Gastrocnemius medialis (tissue), 4 donors: ENCODE data around the gene TAPT1. TPM values are rescaled to one million over a fixed set of nuclear protein-coding genes. Genes with fewer than 3 reads are reported as not detected.

Experiments used
- ATAC-seq, 2 donors: fragments of 150-250 bp; one replicate each; pipeline ENCODE4 v1.9.1; 2016
- DNase-seq, 2 donors: peaks; one replicate each; pipeline ENCODE4 v3.0.0-alpha.2; 2019
- H3K27ac ChIP-seq, 4 donors: fragments of 200-600 bp; sonication (generic); 1 replicate in 1 of 4; 2 replicates in 3 of 4; pipeline ENCODE4 v1.5.1; 2016 to 2018; ENCODE audit warnings: mild to moderate bottlenecking in 2 of 4, moderate library complexity in 1 of 4
- H3K27me3 ChIP-seq, 3 donors: fragments of 200-600 bp; sonication (generic) in 2 of 3; 1 replicate in 1 of 3; 2 replicates in 2 of 3; pipeline versions ENCODE4 v1.5.1 to v1.6.0; 2016 to 2019; ENCODE audit warnings: mild to moderate bottlenecking in 1 of 3, moderate library complexity in 1 of 3
- H3K36me3 ChIP-seq, 2 donors: fragments of 200-600 bp; sonication (generic) in 1 of 2; one replicate each; pipeline ENCODE4 v1.5.1; 2017 to 2018
- H3K4me1 ChIP-seq, 2 donors: fragments of 200-600 bp; sonication (generic) in 1 of 2; one replicate each; pipeline ENCODE4 v1.5.1; 2016 to 2017; ENCODE audit warnings: mild to moderate bottlenecking in 2 of 2
- H3K4me3 ChIP-seq, 4 donors: fragments of 200-600 bp; sonication (generic) in 3 of 4; 1 replicate in 1 of 4; 2 replicates in 3 of 4; pipeline ENCODE4 v1.5.1; 2016 to 2019; ENCODE audit warnings: mild to moderate bottlenecking in 2 of 4
- H3K9me3 ChIP-seq, 3 donors: fragments of 200-600 bp; sonication (generic) in 2 of 3; 1 replicate in 1 of 3; 2 replicates in 2 of 3; pipeline ENCODE4 v1.5.1; 2016 to 2019
- POLR2A ChIP-seq, 2 donors: fragments of 450-650 bp; IDR thresholded peaks; one replicate each; pipeline ENCODE4 v1.6.1; 2017; ENCODE audit warnings: antibody characterized with exemption in 2 of 2, mild to moderate bottlenecking in 2 of 2, moderate library complexity in 2 of 2
- in situ Hi-C, 4 donors: fragments of 200-750 bp; cut with MboI; loops; one replicate each; pipeline versions ENCODE4 v1.15.0 to v1.8.0; 2017; ENCODE audit warnings: low sequenced_read_pairs in 4 of 4
- intact Hi-C: fragments of 100-400 bp; cut with DNase I; formaldehyde crosslinking; loops from one replicate; pipeline ENCODE4 v1.15.1; 2023; ENCODE audit warnings: low total_unique reads
- total RNA-seq, 4 donors: library from RNA; depleted of rRNA; stranded (reverse); fragments of >200 nt; gene quantifications; one replicate each; pipeline versions ENCODE4 v1.1.0 to v1.2.3, GENCODE V29; 2016
- TF ChIP-seq, protein P1 (sequence below), 5 experiments: fragments of 450-650 bp in 3 of 5; fragments of 200-600 bp in 2 of 5; sonication (generic) in 2 of 5; IDR thresholded peaks in 4 of 5; conservative IDR thresholded peaks in 1 of 5; 1 replicate in 4 of 5; 2 replicates in 1 of 5; pipeline ENCODE4 v1.5.1; 2016 to 2019; ENCODE audit warnings: antibody characterized with exemption in 5 of 5, mild to moderate bottlenecking in 3 of 5, moderate library complexity in 3 of 5

The TAPT1 gene
- total RNA-seq, 4 donors from 2014 or later: 29.5 to 44.1 (median 40.8) TPM

GRCh38 chr4:16269240-16269639 is 43.0 kb upstream of the TAPT1 start:
- Histone ChIP-seq H3K27ac (no peak overlapping the region), H3K9me3 (no peaks in the 10 kb centered on the region), H3K36me3 (no peaks in the 10 kb centered on the region), H3K4me1 (peaks cover 0 to 7% of the 10 kb centered on the region in 2 donors), H3K4me3 (no peak overlapping the region), H3K27me3 (no peaks in the 10 kb centered on the region)
- intact Hi-C loops (no loop called here), in situ Hi-C loops (loop anchor here in 3 of 4 donors (5.0 to 25.0 kb wide), 5 partner anchors 72 to 457 kb away; no protein-coding TSS in a partner anchor)
- DNase-seq (no peak), ATAC-seq (no peak)
- TF ChIP-seq POLR2A (IDR thresholded peaks at IDR 0.05): no peak
- TF ChIP-seq, protein P1, sequence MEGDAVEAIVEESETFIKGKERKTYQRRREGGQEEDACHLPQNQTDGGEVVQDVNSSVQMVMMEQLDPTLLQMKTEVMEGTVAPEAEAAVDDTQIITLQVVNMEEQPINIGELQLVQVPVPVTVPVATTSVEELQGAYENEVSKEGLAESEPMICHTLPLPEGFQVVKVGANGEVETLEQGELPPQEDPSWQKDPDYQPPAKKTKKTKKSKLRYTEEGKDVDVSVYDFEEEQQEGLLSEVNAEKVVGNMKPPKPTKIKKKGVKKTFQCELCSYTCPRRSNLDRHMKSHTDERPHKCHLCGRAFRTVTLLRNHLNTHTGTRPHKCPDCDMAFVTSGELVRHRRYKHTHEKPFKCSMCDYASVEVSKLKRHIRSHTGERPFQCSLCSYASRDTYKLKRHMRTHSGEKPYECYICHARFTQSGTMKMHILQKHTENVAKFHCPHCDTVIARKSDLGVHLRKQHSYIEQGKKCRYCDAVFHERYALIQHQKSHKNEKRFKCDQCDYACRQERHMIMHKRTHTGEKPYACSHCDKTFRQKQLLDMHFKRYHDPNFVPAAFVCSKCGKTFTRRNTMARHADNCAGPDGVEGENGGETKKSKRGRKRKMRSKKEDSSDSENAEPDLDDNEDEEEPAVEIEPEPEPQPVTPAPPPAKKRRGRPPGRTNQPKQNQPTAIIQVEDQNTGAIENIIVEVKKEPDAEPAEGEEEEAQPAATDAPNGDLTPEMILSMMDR (IDR thresholded peaks at IDR 0.05 in 4 of 5, conservative IDR thresholded peaks at IDR 0.05 in 1 of 5): no peak

GRCh38 chr4:16268290-16268689 is 42.0 kb upstream of the TAPT1 start:
- H3K36me3 ChIP-seq: no peaks in the 10 kb centered on the region
- intact Hi-C loops: no loop called here
- no peaks in the 10 kb centered on the region for H3K27me3 ChIP-seq
- peaks cover 0 to 7% of the 10 kb centered on the region in 2 donors for H3K4me1 ChIP-seq
- in situ Hi-C loops: loop anchor here in 3 of 4 donors (5.0 to 25.0 kb wide), 5 partner anchors 71 to 456 kb away; no protein-coding TSS in a partner anchor
- DNase-seq: no peak
- H3K4me3 ChIP-seq: no peak overlapping the region
- H3K27ac ChIP-seq: no peak overlapping the region
- TF ChIP-seq, protein P1 (IDR thresholded peaks at IDR 0.05 in 4 of 5, conservative IDR thresholded peaks at IDR 0.05 in 1 of 5): no peak
- TF ChIP-seq POLR2A (IDR thresholded peaks at IDR 0.05): no peak
- no peaks in the 10 kb centered on the region for H3K9me3 ChIP-seq
- ATAC-seq: no peak

- no peaks in the 10 kb centered on the region for H3K9me3 ChIP-seq
- ATAC-seq (no peak), DNase-seq (no peak)
- H3K27ac ChIP-seq: no peak overlapping the region
- H3K36me3 ChIP-seq: no peaks in the 10 kb centered on the region
- peaks cover 0 to 7% of the 10 kb centered on the region in 2 donors for H3K4me1 ChIP-seq
- intact Hi-C loops (no loop called here), in situ Hi-C loops (loop anchor here in 3 of 4 donors (5.0 to 25.0 kb wide), 5 partner anchors 70 to 455 kb away; no protein-coding TSS in a partner anchor)
- TF ChIP-seq, protein P1 (IDR thresholded peaks at IDR 0.05 in 4 of 5, conservative IDR thresholded peaks at IDR 0.05 in 1 of 5): no peak
- no peak for TF ChIP-seq POLR2A (IDR thresholded peaks at IDR 0.05)
- no peaks in the 10 kb centered on the region for H3K27me3 ChIP-seq
- H3K4me3 ChIP-seq: no peak overlapping the region
These were observed 41.4 kb upstream of the TAPT1 start for GRCh38 chr4:16267639-16268038.

DNA sequence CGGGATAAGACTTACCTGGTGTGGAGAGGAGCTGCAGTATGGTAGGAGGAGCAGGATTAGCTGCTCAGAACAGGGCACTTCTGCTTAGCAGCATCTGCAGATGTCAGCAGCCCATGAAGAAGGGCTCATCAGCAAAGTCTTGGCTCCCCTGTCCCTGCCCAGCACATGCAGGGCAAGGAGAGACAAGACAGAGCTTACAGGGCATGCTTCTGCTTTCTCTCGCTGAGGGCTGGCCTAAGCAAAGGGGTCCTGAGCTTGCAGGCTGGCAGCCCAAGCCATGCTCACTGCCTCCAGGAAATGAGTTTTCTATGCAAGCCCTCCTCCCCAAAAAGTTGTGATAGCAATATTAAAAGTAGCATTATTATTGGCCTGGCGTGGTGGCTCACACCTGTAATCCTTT is 39.5 kb upstream of the TAPT1 start:
- no peak overlapping the region for H3K4me3 ChIP-seq
- H3K36me3 ChIP-seq: no peaks in the 10 kb centered on the region
- H3K27ac ChIP-seq: no peak overlapping the region
- no peaks in the 10 kb centered on the region for H3K9me3 ChIP-seq
- H3K27me3 ChIP-seq: no peaks in the 10 kb centered on the region
- ATAC-seq: no peak
- DNase-seq: no peak
- intact Hi-C loops: loop anchor here (2.0 kb wide), 1 partner anchor 69 kb away; no protein-coding TSS in a partner anchor
- TF ChIP-seq, protein P1 (IDR thresholded peaks at IDR 0.05 in 4 of 5, conservative IDR thresholded peaks at IDR 0.05 in 1 of 5): no peak
- no peak for TF ChIP-seq POLR2A (IDR thresholded peaks at IDR 0.05)
- in situ Hi-C loops: loop anchor here in 3 of 4 donors (5.0 to 25.0 kb wide), 5 partner anchors 69 to 454 kb away; no protein-coding TSS in a partner anchor
- H3K4me1 ChIP-seq: peaks cover 0 to 7% of the 10 kb centered on the region in 2 donors
